GM04504 (cell line): ENCODE data around the gene CCIN.
A peak's percentile ranks its signal among the peaks of the same experiment; 100 is the strongest.
"Not testable (repeated sequence)": the region's sequence is repeated elsewhere in the genome, so short reads cannot be mapped to it uniquely, and the experiment has no call there.

ENCODE experiments used
- DNase-seq: peaks from one replicate; pipeline ENCODE4 v3.0.0-alpha.2; 2012; ENCODE audit warnings: low read depth

Gene CCIN

DNA sequence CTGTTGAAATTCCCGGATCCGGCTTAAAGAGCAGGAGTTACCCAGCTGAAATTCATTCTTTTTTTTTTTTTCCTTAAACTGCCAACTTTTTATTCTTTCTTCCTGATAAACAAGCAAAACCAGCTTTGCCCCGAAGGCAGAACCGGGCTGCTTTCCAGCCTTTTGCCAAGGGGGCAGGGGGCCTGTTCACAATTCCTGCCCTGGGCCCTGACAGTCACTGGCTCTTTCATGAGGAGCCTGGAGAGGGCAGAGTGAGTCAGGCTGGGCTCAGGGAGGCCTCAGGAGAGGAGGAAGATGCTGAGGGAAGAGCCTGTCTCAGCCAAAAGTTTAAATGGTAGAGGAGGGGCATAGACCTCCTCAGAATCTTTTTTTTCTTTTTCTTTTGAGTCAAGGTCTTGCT lies 27.9 kb upstream of the CCIN start:
- no peak for DNase-seq

DNA sequence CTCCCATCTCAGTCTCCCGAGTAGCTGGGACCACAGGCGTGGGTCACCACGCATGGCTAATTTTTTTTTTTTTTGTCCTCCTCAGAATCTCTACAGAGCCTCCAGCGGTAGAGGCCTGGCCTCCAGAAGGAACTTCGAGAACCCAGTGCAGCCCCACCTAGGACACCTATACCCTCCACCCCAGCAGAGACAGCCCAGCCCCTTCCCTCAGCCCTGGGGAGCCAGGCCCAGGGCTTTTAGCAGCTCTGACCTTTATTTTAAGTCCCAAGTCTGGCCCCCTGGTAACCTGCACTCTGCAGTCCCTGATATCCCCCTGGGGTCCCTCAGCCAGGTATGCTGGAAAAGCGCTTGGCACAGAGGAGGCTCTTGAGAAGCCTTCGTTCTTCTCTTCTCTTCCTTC lies 27.4 kb upstream of the CCIN start:
- no peak for DNase-seq

DNA sequence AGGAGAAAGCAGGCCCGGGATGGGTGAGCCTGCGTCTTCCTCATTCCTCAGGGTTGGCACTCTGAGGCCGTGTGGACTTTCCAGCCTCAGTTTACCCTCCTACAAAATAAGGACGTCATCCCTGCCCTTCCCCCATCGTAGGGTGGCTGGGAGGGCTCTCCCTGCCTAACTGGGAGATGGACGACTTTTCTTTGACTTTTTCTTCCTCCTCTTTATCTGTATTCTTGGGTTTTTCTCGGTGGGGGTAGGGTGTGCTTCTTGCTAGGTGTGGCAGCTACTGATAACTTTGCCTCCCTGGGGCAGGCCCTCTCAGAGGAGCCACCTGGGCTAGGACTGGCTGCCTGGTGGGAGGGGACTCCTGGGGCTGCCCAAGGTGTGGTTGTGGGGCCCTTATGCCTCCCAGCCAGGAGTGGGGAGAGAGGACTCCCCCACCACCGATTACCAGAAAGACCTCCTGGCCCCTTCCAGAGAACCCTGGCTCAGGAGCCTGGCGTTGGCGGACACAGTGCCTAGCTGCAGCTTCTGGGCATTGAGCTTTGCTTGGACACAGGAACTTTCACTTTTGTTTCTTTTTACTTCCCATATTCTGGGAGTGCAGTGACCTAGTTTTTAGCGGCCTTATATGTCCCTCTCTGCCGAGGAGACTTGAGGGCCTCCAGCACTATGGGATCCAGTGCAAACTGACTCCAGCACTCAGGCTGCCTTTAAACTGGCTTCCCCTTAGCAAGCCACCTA lies 26.5 kb upstream of the CCIN start:
- DNase-seq: no peak

DNA sequence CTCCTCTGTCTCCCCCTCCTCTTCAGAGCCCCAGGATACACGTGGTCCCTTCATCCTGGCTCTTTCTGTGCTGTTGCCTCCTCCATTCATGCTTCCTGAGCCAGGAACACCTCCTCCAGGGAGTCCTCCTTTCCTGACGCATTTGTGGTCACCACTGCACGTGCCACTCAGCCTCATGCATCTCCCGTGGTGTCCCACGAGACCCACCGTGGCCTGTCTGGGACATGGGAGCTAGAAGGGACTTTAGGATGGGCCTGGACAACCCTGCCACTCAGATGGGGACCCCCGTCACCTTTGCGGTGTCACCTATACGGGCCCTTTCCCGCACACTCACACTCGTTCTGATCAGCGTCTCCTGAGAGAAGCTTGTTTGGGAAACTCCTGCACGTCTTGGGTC lies 25.9 kb upstream of the CCIN start:
- DNase-seq: no peak

DNA sequence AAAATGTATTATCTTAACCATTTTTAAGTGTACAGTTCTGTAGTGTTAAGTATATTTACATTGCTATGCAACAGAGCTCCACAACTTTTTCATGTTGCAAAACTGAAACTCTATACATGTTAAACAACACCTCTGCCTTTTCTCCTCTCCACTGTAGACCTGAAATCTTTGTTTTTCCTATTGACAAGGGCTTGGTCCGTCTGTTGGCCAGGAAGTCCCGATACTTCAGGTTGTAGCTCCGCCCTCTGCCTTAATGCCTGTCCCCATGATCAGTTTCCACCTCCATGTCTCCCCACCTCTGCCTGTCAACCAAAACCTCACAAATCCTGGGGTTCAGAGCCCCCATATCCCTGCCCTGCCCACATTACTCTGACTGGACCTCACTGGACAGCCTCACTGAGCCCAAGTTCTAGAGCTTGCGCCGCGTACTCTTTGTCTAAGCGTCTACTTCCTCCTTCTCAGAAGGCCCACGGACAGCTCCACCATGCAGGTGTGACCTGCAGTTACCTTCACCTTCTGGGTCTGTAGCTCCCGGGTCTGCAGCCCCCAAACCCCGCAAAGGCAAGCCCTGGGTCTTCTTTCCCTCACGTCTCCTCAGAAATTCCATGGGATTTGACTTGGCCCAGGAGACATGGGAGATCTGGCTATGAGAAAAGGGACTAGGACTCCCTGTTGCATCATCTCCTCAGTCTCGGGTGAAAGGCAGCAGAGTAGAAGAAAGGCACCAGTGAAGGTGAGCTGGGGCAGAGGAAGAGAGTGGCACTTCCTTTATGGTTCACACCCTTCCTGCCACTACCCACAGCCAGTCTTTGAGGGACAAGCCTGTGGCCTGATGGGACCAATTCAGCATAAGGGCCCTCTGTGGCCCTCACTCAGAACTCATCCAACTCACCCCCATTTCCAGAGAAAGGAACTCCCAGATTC lies 24.6 kb upstream of the CCIN start:
- no peak for DNase-seq

DNA sequence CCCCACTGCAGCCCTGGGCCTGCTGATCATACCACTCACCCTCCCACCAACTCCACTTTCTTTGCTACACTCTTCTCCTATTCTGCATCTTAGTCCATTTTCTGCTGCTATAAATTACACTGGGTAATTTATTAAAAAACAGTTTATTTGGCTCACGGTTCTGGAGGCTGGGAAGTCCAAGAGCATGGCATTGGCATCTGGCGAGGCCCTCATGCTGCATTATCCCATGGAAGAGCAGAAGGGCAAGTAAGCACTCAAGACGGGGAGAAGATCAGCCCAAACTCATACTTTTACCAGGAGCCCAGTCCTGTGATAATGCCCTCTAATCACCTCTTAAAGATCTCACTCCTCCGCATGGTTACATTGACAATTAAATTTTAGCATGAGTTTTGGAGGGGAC lies 23.2 kb upstream of the CCIN start:
- no peak for DNase-seq

DNA sequence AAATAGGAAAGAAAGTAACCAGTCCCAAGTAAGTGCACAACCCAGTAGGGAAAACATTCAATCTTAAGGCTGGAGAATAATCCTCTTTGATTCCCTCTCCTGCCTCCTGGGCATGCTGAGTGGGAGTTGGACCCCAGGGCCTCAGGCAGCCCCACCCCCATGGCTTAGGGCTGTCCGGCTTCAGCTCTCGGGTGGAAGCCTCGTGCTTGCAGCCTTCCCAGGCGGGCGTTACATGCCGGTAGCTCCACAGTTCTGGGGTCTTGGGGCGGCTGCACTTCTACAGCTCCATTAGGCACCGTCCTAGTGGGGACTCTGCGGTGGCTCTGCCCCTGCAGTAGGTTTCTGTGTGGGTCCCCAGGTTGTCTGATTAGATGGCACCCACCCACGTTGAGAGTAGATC lies 22.5 kb upstream of the CCIN start:
- DNase-seq: no peak

DNA sequence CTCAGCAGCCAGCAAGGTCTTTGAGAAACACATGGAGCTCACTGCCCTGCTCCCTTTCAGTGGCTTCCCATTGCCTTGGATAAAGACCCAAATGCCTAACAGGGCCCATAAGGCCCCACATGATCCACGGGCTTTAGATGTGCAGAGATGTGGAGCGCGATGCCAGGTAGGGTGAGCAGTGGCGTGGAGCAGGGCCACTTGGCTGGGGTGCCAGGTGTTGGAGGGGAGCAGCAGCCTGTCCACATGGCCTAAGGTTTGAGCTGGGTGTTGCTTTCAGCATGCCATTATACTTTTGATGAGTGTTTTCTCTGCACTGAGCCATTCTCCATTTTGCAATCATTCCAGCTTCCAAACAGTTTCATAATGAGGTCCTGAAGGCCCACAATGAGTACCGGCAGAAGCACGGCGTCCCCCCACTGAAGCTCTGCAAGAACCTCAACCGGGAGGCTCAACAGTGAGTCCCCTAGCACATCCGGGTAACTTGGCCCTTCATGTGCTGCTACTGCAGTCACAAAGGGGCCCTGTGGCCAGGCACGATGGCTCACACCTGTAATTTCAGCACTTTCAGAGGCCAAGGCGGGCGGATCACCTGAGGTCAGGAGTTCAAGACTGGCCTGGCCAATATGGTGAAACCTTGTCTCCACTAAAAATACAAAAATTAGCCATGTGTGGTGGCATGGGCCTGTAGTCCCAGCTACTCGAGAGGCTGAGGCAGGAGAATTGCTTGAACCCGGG lies 21.6 kb upstream of the CCIN start:
- no peak for DNase-seq

DNA sequence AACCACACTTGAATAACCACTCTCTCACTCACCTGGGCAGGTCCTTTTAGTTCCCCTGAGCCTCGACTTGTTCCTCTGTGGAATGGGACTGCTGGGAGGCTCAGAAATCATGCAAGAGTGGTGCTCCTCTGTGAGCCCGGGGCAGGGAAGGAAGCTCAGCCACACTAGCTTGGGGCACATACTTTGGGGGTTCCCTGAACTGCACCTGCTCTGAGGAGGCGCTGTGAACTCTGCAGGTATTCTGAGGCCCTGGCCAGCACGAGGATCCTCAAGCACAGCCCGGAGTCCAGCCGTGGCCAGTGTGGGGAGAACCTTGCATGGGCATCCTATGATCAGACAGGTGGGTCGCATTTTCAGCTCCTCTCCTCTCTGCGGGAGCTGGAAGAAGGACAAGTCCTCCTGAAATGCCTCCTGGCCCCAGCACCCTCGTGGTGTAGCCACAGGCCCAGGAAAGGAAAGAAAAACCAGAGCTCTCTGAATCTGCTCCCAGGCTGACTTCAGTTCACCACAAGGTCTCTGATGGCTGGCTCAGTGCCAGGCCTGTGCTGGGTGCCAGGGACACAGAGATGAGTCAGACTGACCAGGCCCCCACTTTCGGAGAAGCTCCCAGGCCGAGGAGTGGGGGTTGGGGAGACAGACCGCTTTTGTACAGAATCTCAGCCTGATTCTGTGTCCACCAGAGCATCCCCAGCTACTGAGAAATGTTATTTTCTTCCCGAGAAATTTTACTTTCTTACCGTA lies 20.7 kb upstream of the CCIN start:
- DNase-seq: peak; percentile 96

DNA sequence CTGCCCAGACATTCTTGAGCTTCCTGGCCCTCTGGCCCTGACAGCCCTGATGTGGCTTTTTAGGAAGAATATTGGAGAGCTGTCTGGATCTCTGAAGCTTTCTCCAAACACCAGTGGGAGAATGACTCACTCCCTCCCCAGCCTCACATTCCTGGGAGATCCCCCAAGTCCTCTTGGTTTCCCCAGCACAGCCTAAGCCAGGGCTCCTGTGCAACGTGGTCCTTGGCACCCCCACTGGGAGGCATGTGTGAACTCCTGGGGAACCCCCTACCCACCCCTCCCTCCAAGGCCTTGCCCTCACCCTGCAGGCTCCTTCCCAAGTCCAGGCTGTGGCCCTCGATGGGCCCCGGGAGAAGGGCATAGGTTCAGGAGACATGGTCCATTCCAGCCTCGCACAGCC lies 20.0 kb upstream of the CCIN start:
- no peak for DNase-seq

DNA sequence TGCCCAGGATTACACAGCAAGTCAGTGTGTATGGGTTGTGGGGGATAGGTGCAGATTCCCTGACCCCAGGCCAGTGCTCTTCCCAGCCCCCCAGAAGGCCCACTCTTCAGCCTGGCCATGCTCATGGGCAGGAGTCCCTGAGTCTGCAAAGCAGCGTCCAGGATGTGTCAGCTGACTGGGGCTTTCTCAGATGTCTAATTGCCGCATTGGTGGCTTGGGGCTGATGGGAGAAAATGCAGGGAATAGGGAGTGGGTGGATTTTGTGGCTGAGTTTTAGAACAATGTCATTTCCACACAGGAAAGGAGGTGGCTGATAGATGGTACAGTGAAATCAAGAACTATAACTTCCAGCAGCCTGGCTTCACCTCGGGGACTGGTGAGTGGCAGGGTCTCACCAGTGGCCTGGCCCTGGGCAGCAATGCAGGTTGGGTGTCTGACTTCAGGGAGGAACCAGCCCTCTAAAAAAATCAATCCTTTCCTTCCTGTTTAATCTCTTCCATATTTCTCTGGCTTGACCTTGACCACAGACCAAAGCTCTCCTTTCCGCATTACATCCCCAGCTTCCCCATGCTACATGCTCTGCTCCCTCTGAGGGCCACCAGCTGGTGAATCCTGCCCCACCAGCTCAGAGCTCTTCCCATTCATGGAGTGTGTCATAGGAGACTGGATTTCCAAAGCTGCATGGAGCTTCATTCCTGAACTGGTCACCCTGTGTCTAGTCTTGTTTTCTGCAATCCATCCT lies 18.4 kb upstream of the CCIN start:
- no peak for DNase-seq

DNA sequence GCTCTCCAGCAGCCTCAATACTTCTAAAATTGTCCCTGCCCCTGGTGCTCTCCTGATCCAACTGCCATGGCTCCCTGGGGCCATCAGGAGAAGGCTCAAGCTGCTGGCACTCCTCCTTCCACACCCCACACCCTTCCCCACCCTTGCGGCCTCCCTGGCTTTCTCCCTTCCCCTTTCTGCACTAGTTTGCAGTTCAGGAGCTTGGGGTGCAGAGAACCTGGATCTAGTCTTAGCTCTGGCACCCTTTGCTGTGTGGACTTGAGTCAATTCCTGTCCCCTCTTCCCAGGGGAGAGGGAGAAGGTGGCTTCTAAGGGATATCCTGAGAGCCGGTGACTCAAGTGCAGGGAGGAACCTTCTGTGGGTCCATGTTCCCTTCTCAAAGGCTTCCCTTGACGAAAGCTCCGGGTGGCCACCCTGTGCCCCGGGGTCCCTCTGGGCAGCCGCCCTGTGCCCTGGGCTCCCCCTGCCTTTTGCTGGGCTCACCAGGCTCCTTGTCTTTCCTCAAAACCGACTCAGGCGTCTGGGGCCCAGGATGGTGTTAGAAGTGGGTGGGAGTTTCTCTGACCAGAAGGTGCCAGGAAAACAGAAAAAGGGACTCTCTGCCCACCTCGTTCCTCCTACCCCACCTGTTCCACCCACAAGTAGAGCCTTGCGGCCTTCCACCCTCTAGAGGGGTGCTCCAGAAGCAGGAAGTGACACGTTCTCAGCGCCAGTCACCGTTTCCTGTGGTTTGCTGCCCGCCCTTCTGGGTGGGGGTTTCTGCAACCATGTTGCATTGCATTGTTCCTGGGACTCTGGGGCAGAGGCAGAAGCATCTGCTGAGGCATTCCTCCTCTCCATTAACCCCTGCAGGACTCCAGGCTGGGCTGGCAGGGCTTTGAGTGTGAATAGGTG lies 17.6 kb upstream of the CCIN start:
- no peak for DNase-seq

DNA sequence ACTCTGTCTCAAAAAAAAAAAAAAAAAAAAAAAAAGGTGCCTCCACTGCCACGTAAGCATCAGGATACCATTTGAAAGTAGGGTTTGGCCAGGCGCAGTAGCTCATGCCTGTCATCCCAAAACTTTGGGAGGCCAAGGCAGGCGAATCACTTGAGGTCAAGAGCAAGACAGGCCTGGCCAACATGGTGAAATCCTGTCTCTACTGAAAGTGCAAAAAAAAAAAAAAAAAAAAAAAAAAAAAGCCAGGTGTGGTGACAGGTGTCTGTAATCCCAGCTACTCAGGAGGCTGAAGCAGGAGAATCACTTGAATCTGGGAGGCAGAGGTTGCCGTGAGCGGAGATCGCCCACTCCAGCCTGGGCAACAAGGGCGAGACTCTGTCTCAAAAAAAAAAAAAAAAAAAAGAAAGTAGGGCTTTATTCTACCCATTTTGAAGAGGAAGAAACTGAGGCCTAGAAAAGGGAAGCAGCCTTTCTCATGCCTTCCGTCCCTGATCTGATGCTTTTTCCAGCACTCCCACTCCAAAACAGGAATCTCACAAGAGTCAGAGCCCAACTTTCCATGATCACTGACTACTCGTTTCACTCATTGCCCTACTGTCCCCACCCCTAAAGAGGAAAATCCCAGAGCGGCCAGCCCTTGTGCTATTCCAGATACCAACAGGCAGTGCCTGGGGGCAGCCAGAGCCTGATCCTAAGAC lies 16.3 kb upstream of the CCIN start:
- no peak for DNase-seq

DNA sequence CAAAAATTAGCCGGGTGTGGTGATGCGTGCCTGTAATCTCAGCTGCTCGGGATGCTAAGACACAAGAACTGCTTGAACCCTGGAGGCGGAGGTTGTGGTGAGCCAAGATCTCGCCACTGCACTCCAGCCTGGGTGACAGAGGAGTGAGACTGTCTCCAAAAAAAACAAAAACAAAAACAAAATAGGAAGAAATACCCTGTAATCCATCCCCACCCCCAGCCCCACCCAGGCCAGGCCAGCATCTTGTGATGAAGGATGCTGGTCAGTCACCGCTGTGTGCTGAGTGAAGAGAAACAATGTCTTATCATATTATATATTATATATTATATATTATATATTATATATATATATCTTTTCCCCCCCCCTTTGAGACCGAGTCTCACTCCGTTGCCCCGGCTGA lies 15.4 kb upstream of the CCIN start:
- DNase-seq: no peak

DNA sequence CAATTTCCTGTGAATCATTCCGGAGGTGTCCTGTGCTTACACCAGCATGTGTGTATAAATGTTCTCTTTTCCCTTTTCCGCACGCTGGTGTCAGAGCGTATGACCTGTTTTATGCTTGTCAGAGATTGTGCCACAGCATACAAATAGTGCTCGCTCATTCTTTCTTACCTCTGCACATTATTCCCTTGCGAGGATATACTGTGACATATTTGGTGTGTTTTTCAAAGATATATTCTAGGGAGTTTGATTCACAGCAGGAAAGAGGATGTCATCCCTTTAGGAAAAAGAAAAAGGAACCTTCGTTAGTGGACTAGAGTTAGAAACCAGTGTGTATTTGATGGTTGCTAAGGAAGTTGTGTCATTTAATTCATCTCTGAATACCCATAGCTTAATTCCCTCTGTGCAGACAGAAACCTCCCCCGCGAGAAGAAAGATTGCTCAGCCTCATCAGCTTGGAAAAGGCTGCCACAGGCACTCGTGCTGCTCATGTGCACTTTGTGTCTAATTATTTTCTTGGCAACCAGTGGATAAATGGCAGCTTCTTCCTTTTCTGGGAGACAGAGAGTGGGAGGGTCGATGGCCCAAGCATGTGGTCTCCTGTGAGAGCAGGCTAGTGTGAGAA lies 14.7 kb upstream of the CCIN start:
- DNase-seq: no peak

DNA sequence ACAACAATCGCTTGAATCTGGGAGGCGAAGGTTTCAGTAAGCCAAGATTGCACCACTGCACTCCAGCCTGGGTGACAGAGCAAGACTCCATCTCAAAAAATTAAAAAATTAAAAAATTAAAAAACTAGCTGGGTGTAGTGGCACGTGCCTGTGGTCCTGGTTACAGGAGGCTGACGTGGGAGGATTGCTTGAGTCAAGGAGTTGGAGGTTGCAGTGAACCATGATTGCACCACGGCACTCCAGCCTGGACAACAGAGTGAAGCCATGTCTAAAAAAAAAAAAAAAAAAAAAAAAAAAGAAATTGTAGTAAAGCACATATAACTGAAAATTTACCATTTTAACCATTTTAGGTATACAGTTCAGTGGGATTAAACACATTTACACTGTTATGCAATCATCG lies 13.1 kb upstream of the CCIN start:
- DNase-seq: no peak

DNA sequence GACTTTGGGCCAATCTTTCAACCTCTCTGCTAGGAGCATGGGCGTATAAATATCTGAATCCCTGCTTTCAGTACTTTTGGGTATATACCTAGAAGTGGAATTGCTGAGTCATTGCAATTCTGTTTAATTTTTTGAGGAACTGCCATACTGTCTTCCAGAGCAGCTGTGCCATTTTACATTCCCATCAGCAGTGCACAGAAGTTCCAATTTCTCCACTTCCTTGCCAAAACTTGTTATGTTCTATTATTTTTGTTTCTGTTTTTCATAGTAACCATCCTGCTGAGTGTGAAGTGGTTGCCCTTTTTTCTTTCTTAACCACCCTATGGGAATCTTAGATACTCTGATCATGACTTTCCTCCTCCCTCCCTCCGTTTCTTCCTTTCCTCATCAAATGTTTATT lies 11.1 kb upstream of the CCIN start:
- DNase-seq: no peak

DNA sequence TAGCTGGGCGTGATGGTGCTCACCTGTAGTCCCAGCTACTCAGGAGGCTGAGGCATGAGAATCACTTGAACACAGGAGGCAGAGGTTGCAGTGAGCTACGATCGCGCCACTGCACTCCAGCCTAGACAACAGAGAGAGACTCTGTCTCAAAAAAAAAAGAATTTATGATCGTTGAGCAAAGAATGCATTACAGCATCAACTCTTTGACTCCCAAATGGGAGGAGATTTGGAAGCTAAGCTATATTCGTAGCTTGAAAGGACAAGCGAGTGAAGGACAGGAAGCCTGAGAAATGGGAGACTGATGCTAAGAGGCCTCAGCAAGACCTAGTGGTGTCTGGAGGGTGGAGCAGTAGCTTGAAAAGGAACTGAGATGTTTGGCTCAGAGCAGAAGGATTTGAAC lies 10.3 kb upstream of the CCIN start:
- no peak for DNase-seq

DNA sequence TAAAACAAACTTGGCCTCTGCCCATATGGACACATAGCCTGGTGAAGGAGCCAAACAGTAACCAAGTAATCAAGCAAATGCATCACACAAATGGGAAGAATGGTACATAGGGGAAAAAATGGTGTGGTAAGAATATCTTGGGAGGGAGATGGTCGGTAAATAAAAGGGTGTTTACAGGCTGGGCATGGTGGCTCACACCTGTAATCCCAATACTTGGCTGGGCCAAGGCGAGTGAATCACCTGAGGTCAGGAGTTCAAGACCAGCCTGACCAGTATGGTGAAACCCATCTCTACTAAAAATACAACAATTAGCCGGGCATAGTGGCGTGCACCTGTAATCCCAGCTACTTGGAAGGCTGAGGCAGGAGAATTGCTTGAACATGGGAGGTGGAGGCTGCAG lies 9.7 kb upstream of the CCIN start:
- not testable (repeated sequence) for DNase-seq
